Measurements from ENCODE around the gene RGMB.

Gene RGMB

DNA sequence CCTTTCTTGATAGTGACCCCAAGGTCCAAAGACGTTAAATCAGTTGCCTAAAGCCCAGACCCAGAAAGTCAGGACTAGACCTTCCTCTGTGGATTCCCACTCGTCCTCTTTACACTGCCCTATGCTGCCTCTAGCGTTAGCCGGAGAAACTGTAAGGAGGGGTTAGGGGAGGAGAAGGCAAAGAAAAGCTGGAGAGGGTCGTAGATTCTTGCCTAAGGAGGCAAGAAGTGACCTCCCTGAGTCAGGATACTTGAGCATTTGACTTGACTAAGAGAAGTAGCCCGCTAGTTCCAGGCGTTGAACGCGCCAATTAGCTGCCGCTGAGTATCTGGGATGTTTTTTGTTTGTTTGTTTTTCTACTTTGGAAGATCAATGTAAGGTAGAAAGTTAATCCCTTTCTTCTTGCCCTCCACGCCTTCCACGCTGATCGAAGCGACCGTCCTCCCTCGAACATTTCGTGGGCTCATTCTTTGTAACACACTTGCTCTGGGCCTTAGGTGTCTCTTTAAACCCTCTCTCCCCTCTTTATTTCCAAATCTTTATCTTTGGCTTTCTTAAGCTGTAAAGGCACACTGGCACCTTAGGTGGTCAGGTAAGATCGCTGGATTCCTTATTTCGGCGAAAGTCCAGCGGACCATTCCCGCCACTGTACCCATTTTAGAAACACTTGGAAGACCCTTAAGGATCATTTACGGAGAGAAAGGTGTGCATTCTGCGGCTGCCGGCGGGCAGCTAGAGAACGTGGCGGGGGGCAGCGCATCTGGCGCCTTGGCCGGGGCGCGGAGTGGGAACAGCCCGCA lies 5.1 kb upstream of the RGMB start:
- no peak for DNase-seq (ENCODE audit: low read depth in 2 of 2)

DNA sequence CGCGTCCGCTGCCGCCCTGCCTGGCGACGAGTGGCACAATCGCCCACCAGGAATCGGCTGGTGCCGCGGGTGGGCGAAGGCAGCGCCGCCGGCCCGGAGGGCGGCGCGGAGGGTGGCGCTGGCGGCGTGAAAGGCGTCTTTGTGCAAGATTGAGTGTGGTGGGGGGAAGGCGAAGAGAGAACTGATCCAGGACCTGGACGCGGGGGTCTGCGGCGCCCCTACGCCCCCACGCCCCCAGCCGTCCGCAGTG lies 4.6 kb upstream of the RGMB start:
- no peak for DNase-seq (ENCODE audit: low read depth in 2 of 2)

DNA sequence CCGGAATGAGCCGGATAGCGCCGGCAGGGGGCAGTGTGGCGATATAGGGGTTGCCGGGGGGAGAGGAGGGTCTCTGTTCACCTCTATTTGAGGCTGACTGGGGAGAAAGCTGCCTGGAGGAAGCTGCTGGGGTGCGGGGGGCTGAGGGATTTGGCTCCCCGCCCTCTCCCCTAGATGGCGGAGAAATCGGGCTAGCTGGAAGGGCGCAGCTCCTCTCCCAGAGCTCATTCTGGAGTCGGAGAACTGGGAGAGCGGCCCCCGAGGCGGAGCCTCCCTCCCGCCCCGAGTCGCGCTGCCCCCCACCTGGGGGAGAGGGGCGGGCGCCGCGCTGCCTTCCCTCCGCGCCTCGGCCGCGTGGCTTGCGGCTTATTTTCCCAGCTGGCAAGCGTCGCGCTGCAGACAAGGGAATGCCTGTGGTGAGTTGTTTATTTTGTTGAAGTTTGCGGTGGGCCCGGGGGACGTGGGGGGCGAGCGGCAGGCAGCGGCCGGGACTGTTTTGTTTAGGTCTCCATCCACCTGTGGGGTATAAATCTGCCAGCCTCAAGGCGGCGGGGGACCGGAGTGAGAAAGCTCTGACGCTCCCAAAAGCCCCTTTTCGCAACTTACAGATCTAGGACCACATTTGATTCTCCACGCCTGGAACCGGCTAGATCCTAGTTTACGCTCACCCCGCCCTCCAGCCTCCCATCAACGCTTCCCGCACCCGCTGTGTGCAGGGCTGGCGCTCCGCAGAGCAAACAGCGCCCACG lies 4.1 kb upstream of the RGMB start:
- DNase-seq (ENCODE audit: low read depth in 2 of 2): no peak

DNA sequence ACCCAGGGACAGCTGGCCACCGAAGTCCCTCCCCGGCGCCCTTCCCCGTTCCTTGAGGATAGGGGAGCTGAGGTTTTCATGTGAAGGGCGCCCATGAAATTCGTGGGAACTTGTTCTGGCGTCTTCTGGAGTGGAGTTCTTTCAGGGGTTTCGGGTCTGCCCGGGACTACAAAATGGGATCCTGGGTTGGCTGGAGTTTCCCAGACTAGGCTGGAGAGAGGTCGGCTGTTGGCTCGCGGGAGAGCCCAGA lies 3.6 kb upstream of the RGMB start:
- no peak for DNase-seq (ENCODE audit: low read depth in 2 of 2)

DNA sequence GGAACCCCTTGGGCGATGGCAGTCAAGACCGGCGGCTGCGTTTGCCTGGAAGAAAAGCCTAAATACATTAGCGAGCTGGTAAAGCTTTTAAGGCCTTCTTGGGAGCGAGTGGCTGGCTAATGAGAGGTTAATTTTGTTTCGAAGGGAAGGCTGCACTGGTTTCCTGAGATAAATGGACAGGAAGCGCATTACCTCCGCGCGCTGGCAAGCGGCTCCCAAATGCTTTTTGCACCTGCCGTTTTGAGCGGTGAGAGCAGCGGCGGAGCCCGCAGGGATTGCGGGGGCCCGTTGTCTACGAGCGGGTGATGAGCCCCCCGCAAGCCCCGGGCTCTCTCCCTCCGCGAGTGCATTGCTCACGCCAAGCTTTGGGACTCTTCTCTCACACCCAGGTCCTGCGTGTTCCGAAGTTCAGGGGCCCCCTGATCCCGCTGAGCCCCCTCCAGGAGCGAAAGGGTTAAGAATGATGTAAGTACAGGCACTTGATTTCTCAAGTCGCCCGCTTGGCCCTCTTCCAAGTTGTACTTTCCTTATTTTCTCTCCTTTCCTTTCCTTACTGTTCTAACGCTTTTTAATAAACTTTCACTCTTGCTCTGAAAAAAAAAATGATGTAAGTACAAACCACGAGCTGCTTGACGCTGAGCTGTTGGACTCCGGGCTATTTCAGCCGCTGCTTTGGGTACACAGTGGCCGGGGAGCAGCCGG lies 3.1 kb upstream of the RGMB start:
- no peak for DNase-seq (ENCODE audit: low read depth in 2 of 2)

DNA sequence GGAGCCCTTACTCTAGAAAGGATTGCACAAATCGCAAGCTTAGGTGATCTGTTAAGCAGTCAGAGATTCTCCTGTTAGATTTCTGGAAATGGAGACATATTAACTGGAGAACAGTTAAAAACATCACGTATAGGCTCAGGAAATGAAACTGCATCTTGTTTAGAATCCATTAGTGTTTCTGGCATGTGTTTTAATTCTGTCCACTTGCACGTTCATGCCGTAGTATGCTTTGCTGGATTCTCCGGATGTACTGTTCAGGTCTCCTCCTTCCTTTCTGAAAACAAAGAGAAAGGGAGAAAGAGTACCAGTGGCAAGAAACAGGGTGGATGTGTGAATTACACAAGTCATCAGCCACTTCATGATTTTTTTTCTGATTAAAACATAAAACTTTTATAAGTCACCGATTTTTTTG lies 2.5 kb upstream of the RGMB start:
- DNase-seq (ENCODE audit: low read depth in 2 of 2): no peak

DNA sequence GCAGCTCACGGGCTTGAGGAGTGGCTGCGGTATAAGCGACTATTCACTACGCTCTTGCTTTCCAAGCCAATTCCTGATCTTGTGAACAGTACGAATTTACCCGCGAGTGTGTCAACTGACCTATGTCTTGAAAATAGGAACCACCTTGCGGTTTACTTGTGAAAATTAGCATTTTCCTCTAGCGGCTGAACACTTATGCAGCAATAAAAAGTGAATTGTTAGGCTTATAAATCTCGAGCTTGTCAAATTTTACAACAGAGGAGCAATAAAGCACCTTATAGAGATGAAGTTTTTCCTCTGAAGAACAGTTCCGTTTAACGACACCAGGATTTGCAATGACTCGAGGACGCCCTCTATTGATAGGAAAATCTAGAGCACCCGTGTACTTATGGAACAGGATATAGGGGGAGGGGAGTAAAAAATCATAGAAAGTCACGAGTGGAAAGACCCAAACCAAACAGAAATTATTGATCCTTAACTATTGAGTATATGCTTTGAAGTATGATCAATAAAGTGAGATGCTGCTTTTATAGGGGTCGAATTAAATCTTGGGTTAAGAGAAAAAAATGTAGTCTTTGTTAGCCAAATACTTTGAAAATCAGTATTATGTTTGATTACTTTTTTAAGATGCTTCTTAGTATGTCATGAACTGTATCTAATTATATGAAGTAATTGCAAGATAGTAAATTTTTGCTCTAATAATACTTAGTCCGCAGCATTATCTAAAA lies 1.9 kb upstream of the RGMB start:
- no peak for DNase-seq (ENCODE audit: low read depth in 2 of 2)

DNA sequence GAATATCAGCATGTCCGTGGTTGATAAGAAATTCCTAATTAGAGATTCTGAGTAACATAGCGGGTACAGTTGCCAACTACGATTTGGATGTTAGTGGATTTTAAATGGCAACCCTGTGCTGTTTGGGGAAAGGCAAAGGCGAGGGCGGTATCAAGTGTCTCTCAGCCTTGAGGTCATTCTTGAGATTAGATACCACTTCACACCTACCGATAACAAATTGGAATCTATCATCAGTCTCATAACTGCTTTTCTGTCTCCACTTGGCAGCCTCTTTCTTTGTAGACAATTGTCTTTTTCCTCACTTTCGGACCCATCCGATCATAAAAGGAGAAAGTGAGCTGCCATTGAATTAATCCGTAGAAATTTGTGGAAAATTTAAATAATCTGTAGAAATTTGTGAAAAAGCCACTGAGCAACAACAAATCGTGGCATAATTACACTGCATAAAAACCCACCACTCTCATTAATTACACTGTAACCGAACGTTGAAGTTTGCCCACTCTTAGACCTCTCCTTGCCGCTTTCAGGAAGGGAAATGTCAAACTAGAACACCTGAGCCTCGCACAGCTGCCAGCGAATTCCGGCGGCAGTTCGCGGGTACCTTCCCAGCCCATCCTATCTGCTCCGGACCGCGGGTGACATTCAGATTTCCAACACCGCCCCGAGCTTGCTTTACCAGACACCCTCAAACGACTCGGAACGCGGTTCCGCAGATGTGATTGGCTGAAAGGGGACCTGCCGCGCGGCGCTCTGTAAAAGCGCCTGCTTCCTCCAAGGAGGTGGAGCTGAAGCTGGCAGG lies 849 bp upstream of the RGMB start:
- peak in 1 of 2 donors; percentile 33 for DNase-seq (ENCODE audit: low read depth in 2 of 2)

DNA sequence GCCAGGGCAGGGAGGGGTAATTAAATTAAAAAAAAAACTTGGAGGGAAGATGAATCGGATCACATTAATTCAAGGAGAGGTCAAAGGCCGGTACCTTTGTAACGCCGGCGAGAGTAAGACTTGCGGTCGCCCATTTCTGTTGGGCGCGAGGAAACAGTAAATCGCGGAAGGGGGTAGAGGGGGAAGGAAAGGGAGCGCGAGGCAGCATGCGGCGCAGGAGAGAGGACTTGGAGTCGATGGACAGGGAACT lies 324 bp upstream of the RGMB start:
- DNase-seq (ENCODE audit: low read depth in 2 of 2): no peak

DNA sequence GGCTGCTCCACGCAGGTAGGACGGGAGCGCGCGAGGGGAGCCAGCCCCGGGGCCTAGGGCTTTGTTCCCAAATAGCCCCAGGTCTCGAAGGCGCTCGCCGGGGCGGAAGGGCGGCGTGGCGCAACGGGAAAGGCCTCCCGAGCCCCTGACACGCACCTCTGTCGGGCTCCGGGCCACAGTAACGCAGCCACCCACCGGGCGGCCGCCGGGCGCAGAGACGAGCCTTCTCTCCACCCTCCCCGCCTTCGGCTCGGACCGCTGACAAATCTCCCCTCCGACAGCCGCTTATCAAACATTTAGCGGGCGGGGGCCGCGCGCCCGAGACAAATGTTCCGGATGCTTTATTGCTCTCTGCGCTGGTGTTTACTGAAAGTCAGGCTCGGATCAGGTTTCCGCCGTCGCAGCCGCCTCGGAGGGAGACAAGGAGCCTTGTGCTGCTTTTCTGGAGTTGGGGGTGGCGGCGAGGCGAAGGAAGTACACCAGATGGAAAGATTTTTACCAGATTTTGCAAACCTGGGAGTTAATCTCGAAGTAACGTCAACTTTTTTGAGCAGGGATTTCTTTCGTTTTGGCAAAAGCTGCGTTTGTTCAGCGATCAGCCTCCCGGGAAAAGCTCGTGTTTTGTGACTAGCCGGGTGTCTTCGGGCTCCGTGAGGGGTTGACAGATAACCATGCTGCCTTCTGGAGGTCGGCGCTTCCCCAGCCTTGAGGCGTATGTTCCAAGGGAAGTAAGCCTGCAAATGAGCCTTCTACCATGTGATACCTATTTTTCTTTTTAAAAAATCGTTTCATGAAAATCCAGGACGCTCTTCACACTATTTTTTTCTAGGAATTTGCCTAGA lies 950 bp downstream of the RGMB start:
- no peak for DNase-seq (ENCODE audit: low read depth in 2 of 2)

DNA sequence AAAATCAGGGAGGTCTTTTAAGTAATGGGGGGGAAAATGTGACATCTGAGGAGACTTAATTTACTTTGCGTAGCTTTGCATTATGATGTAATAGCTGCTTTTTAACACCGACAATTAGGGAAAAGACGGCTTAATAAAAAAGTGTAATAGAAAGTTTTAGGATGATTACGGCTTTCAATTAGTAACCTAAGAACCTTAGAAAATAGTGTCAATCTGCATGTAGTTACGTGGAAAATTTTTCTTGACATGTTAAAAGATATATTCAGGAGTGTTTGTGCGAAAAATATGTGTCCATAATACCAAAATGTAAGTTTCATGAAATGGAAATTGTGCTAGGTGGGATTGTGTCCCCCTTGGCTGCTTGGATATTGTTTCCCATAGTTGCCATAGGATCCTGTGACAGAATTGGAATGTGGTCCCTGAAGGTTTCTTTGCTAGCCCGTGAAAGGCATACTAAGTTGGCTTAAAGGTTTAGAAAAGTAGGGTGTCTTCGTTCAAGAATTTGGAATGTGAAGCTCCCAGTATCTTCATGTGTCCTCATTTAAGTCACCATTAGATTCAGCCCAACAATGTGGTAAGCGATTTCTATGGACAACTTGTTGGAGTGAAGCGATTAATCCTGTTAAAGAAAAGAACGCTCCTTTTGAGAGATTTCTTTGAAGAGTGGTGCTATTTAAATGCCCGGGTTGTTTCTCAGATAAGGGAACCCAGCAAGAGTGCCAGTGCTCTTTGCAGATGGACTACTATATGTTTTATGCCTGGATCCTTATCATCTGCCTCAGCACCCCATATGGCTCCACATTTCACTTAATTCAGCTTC lies 2.0 kb downstream of the RGMB start:
- no peak for DNase-seq (ENCODE audit: low read depth in 2 of 2)

DNA sequence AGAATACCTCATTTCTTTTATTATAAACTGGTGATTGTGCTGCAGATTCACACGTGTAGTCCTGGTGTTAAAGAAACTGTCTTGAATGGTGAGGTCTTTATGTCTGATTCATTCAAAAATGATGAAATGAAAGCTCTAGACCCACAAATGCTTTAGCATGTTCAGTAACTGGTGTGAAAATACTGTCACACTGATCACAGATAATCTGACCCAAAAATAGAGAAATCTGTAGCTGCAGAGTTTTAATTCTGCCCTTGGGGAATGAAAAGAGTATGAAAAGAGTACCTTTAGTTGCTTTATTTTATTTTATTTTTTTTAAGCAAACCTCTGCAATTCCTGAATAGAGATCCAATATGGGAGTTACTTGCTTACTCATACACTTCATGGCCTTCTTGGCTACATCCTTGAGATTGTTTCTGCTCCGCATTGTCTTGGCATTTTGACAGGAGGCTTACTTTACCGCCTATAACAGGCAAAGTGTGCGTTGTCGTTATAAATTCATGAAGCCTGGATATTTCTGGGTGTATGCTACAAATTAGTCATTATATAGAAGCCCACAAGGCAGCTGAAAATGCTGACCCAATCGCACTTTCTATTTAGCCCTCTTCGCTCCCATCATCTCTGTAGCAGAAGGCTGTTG lies 2.7 kb downstream of the RGMB start:
- no peak for DNase-seq (ENCODE audit: low read depth in 2 of 2)

DNA sequence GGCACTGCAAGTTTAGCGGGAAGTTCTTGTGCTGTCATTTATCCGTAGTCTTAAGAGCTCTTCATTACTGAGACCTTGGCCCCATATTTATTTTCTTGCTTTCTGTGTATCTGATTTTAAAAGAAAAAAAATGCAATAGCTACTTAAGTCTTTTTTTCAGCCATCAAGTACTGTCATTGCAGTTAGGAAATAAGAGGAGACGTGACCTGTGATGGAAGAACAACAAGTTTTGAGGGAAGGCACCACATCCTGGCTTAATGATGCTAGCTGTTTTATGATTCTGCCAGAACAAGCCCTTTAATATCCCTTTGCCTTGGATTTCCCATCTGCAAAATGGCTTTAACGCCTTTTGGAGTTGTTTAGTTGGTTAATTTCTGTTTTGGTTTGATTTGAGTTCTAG lies 3.8 kb downstream of the RGMB start:
- no peak for DNase-seq (ENCODE audit: low read depth in 2 of 2)

DNA sequence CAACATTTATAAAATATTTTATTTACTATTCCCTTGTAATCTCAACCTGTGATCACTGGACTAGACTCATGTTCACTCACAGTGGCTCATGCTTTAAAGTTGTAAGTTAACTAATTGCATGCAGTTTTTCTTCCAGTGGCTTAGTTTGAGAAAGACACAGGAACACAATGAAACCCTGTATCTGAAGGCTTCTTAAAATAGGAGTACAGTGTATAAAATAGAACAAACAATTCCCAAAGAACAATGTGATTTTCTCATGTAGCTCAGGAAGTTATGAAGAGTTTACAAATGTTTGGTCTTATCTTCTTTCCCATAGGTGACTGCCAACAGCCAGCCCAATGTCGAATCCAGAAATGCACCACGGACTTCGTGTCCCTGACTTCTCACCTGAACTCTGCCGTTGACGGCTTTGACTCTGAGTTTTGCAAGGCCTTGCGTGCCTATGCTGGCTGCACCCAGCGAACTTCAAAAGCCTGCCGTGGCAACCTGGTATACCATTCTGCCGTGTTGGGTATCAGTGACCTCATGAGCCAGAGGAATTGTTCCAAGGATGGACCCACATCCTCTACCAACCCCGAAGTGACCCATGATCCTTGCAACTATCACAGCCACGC lies 5.9 kb downstream of the RGMB start:
- no peak for DNase-seq (ENCODE audit: low read depth in 2 of 2)

DNA sequence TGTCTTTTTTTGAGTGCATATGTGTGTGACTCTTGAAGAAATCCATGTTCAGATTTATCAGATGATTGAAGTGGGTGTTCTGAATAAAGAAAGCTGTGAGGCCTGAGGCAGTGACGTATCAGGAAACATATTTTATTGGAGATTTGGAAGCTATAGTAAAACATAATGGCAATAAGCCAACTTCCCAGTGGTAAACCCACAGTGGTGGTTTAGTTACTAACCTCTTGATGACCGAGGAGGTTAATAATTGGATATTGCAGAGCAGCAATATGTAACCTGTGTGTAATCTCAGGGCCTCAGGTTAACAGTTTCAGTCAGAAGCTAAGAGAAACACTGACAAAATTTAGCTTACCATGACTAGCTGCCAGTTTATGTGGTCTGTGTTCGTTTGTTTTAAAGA lies 6.9 kb downstream of the RGMB start:
- no peak for DNase-seq (ENCODE audit: low read depth in 2 of 2)

DNA sequence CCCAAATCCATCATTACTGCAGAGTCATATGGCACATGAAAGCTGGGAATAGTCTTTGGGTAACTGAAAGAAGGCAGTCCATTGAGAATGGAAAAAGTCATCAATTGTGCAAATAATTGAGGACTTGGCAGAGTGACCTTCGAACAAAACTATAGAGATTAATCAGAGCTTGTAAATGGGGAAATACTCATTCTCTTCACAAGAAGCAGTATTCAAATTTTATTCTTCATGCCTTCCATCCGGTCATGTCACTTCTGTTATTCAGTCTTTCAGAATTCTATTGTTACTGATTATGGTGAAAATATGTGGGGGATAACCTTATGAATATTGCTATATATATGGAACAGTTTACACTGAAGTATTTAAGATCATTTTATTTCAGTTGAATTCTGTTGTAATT lies 8.1 kb downstream of the RGMB start:
- no peak for DNase-seq (ENCODE audit: low read depth in 2 of 2)

DNA sequence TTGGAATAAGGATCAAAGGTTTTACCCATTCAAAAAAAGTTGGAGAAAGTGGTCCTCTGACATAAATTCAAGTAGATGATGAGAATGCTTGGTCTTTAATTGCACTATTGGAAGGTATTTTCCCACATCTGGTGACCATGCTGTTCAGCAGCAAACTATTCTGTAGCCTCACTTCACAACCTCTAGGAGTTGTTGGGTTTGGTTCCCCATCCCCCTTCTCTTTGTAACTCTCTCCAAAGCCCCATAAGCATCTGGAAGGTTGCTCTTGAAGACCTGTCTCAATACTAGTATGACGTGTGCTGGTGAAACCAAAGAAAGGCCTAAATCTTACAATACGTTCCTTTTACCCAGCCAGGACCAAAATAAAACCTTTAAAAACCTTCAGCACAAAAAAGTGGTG lies 8.5 kb downstream of the RGMB start:
- DNase-seq (ENCODE audit: low read depth in 2 of 2): no peak

DNA sequence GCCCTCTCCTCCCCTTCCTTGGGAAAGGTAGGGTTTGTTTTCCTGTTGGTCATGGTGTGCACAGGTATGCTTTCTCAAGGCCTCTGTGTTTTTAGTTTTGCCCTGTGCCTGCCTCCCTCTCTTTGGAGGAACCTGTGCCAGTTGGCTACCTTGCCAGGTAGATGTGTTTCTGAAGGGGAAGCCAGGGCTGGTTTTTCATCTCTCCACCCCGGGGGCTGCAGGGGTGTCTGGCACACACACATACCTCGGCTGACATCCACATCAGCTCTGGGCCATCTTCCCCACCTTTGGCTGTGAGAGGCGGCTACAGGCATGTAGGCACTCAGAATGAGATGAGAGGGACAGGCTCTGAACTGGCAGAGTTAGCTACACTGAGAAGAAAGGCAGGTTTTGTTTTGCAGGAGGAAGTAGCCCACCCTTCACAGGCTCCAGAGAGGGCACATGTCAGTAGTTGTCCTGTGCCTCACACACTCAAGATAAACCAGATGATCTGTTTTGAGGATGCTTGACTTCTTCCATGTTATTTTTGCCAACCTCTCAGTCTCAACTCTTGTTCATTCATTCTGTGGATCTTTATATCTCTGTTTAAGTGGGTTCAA lies 9.7 kb downstream of the RGMB start:
- no peak for DNase-seq (ENCODE audit: low read depth in 2 of 2)

DNA sequence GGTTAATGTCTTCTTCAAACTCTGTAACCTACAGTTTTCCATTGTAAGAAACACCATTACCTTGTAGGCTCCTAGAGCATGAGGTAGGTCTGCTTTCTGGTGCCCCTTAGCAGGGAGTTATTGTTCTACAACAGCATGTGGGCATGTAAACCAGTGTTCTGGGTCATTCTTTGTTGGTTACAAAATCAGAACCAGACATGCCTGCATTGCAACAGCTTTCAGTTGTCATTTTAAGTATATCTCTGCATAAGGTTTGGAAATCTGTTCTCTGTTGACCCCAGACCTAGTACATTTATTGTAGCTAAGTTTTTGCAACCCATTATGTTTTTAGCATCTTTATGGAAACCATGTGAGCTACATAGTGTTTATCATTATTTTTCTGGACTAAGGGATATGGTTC lies 10.9 kb downstream of the RGMB start:
- DNase-seq (ENCODE audit: low read depth in 2 of 2): no peak
